GM04503 (cell line): ENCODE results near the gene ATXN1.

ENCODE experiments used
- DNase-seq: peaks from one replicate; pipeline ENCODE4 v3.0.0-alpha.2; 2012; ENCODE audit warnings: low read depth

The ATXN1 gene

GRCh38 chr6:16305246-16305725, 456.0 kb downstream of the ATXN1 start:
- DNase-seq, result no peak

- DNase-seq, result no peak
Observed at GRCh38 chr6:16302721-16303552, 458.3 kb downstream of the ATXN1 start.

- DNase-seq, result no peak
Observed at GRCh38 chr6:16301511-16301910, 459.7 kb downstream of the ATXN1 start.

- no peak for DNase-seq
Observed at GRCh38 chr6:16299861-16300260, 461.4 kb downstream of the ATXN1 start.

GRCh38 chr6:16296061-16296670, 465.1 kb downstream of the ATXN1 start:
- no peak for DNase-seq

GRCh38 chr6:16295471-16295870, 465.8 kb downstream of the ATXN1 start:
- DNase-seq, result no peak

- DNase-seq, result no peak
Observed at GRCh38 chr6:16295060-16295459, 466.2 kb downstream of the ATXN1 start.

- no peak for DNase-seq
Observed at GRCh38 chr6:16294371-16294770, 466.9 kb downstream of the ATXN1 start.

- no peak for DNase-seq
Observed at GRCh38 chr6:16292942-16293341, 468.3 kb downstream of the ATXN1 start.

GRCh38 chr6:16292432-16292831, 468.8 kb downstream of the ATXN1 start:
- DNase-seq, result no peak

- no peak for DNase-seq
Observed at GRCh38 chr6:16291739-16292138, 469.5 kb downstream of the ATXN1 start.

- no peak for DNase-seq
Observed at GRCh38 chr6:16288163-16288562, 473.1 kb downstream of the ATXN1 start.

- DNase-seq, result no peak
Observed at GRCh38 chr6:16286151-16286522, 475.1 kb downstream of the ATXN1 start.

GRCh38 chr6:16285467-16286150, 475.7 kb downstream of the ATXN1 start:
- DNase-seq, result no peak

GRCh38 chr6:16284472-16284871, 476.8 kb downstream of the ATXN1 start:
- no peak for DNase-seq

- DNase-seq, result no peak
Observed at GRCh38 chr6:16282370-16282769, 478.9 kb downstream of the ATXN1 start.

GRCh38 chr6:16279243-16279642, 482.0 kb downstream of the ATXN1 start:
- DNase-seq, result no peak

- no peak for DNase-seq
Observed at GRCh38 chr6:16278750-16279149, 482.5 kb downstream of the ATXN1 start.

GRCh38 chr6:16278048-16278724, 483.1 kb downstream of the ATXN1 start:
- no peak for DNase-seq

GRCh38 chr6:16277101-16277981, 483.9 kb downstream of the ATXN1 start:
- peak; percentile 53 for DNase-seq

GRCh38 chr6:16274885-16275589, 486.2 kb downstream of the ATXN1 start:
- DNase-seq, result no peak
